ENCODE results near the gene MYO6.

MYO6 gene

GRCh38 chr6:75786152-75786551 is 37.1 kb downstream of the MYO6 start:
- no peak for TF ChIP-seq CTCF (IDR thresholded peaks at IDR 0.05; ENCODE audit: low read depth, low read length, missing control alignments)
- no peak for DNase-seq (ENCODE audit: extremely low read depth, low read depth)
- no peak overlapping the region for H3K4me3 ChIP-seq (replicated peaks; ENCODE audit: low read depth, low read length)

GRCh38 chr6:75788894-75789293 is 39.9 kb downstream of the MYO6 start:
- no peak for TF ChIP-seq CTCF (IDR thresholded peaks at IDR 0.05; ENCODE audit: low read depth, low read length, missing control alignments)
- DNase-seq (ENCODE audit: extremely low read depth, low read depth), result no peak
- H3K4me3 ChIP-seq (replicated peaks; ENCODE audit: low read depth, low read length), result no peak overlapping the region

- TF ChIP-seq CTCF (IDR thresholded peaks at IDR 0.05; ENCODE audit: low read depth, low read length, missing control alignments), result no peak
- H3K4me3 ChIP-seq (replicated peaks; ENCODE audit: low read depth, low read length), result no peak overlapping the region
- DNase-seq (ENCODE audit: extremely low read depth, low read depth), result no peak
Measured at GRCh38 chr6:75791881-75792280, 42.8 kb downstream of the MYO6 start.

GRCh38 chr6:75794351-75794846 is 45.4 kb downstream of the MYO6 start:
- no peak overlapping the region for H3K4me3 ChIP-seq (replicated peaks; ENCODE audit: low read depth, low read length)
- TF ChIP-seq CTCF (IDR thresholded peaks at IDR 0.05; ENCODE audit: low read depth, low read length, missing control alignments), result no peak
- no peak for DNase-seq (ENCODE audit: extremely low read depth, low read depth)

- no peak overlapping the region for H3K4me3 ChIP-seq (replicated peaks; ENCODE audit: low read depth, low read length)
- TF ChIP-seq CTCF (IDR thresholded peaks at IDR 0.05; ENCODE audit: low read depth, low read length, missing control alignments), result no peak
- no peak for DNase-seq (ENCODE audit: extremely low read depth, low read depth)
Measured at GRCh38 chr6:75794954-75795739, 46.1 kb downstream of the MYO6 start.

- H3K4me3 ChIP-seq (replicated peaks; ENCODE audit: low read depth, low read length), result no peak overlapping the region
- DNase-seq (ENCODE audit: extremely low read depth, low read depth), result no peak
- no peak for TF ChIP-seq CTCF (IDR thresholded peaks at IDR 0.05; ENCODE audit: low read depth, low read length, missing control alignments)
Measured at GRCh38 chr6:75796723-75797122, 47.7 kb downstream of the MYO6 start.

All from HFF-Myc (cell line).